ENCODE measurements around the gene BICD1.
"Not testable (repeated sequence)": the region's sequence is repeated elsewhere in the genome, so short reads cannot be mapped to it uniquely, and the experiment has no call there.

BICD1 gene

DNA sequence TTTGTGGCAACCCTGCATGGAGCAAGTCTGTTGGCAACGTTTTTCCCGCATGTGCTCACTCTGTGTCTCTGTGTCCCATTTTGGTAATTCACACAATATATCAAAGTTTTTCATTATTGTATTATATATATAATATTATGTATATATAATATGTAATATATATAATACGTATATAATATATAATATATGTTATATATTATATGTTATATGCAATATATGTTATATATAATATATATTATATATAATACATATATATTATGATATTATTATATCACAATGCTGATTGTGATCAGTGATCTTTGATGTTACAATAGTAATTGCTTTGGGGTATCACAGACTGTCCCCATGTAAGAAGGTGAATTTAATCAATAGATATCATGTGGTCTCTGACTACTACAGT lies 84.8 kb downstream of the BICD1 start:
- no peak for DNase-seq (ENCODE audit: low read depth in 2 of 2)

GRCh38 chr12:32196250-32197198 lies 89.9 kb downstream of the BICD1 start:
- no peak for DNase-seq (ENCODE audit: low read depth in 2 of 2)

- no peak for DNase-seq (ENCODE audit: low read depth in 2 of 2)
These were observed 90.8 kb downstream of the BICD1 start for GRCh38 chr12:32197421-32197820.

DNA sequence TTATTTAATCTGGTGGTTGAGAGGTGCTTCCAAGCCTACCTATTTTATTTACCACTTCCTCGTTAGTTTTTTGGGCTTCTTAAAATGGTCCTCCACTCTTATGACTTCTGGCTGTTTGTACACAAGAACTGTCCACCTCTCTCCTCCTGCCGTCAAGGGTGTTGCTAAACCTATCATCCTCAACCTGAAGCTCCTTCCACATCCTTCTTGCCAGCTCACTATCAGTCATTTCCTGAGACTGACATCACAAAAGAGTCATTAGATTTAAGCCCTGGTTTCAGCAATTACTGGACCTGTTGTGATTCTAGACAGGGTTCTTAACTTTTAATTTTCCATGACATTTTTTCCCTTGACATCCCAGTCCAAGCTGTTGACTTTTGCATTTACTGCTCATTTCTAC lies 91.9 kb downstream of the BICD1 start:
- no peak for DNase-seq (ENCODE audit: low read depth in 2 of 2)

DNA sequence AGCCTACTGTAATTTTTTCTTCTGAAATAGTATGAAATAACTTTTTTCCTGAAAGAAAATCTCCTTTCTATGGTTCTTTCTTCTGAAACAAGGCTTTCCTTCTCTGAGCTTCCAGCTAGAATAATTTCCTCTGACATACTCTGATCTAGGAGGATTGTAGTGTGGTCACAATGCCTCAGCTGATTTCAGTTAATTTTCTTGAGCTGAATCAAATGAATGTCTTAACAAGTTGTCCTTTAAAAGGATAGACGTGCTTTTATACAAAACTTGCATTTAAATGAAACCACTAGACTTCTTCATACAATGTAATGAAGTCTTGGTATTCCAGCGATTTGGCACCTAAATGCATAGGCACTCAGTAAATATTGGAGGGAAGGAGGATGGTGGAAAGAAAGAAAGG lies 94.4 kb downstream of the BICD1 start:
- no peak for DNase-seq (ENCODE audit: low read depth in 2 of 2)

DNA sequence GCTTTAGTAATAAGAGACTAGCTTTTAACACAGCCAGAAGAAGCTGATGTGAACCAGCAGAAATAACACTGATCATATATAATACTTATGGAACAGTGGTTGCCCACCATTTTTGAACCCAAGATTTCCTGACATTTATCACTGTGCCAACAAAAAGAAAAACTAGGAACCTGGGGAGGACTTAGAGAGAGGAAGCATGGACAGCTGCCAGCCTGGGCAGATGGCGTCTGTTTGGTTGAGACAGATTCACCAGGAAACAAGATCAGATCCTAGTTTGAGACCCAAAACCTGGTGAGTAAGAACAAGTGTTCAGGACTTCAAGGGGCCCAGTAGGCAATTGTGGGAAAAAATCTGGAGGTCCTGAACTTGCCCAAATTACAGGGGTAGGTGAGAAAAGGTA lies 95.3 kb downstream of the BICD1 start:
- no peak for DNase-seq (ENCODE audit: low read depth in 2 of 2)

GRCh38 chr12:32205731-32206130 lies 99.1 kb downstream of the BICD1 start:
- DNase-seq (ENCODE audit: low read depth in 2 of 2) = no peak

DNA sequence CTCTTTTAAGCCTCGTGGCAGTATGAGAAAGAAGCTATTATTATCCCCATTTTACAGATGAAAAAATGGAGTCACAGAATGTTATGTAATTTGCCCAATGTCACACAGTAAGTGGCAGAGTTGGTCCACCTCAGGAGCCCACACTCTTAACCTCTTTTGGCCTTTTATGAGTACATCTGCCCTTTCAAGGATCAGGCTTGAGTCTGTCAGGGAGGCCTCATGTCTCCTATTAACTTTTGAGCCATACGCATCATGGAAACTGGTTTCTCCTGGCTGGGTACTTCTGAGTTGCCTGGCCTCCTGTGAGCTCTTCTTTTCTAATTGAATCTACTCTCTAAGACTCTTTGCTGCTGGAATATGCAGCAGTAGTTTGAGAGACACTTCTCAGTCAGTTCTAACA lies 101.7 kb downstream of the BICD1 start:
- DNase-seq (ENCODE audit: low read depth in 2 of 2) = no peak

DNA sequence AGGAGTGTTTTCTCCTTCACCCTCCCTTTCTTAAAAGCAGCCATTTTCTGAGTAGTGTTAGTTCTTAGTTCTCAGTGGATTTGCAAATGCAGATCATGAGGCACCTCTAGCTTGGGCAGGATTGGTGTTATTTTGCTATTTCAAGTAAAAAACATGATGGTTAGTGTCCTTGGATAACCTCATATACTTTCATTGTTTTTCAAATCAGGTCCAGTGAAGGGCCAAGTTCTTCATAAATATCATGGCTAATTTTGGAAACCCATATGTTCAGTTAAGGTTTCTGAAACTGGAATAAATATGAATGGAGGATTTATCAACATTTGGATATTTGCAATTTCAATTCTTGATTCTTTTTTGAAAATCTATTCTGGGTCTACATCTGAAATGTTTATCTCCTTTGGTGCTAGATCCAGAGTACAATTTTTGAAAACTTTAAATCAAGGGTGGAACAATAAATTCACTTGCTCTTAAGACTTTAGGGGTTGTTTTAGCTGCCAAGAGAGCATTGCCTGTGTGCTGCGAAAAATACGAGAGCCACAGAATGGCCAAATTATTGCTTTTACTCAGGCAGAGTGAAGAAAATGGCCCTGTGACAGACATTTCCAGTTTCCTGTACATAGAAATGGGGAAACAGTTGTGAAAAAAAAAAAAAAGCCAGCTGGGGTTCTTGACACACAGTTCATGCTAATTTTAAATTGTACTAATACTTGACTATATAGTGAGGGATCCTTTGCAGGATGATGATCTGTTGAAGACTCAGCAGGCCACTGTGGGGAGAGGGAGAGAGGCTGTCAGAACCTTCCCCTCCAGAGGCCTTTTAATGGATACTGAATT lies 104.6 kb downstream of the BICD1 start:
- DNase-seq (ENCODE audit: low read depth in 2 of 2) = no peak

DNA sequence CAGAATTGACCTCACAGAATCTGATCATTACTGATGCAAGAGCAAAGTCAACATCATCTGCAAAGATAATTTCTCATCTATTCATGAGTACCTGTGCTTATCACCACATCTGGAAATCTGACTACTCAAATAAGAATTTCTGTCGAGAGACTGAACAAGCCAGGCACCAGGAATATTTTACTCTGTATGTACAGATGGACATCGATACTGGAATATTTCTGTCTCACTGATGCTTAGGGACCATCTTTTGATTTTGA lies 105.2 kb downstream of the BICD1 start:
- DNase-seq (ENCODE audit: low read depth in 2 of 2) = no peak

GRCh38 chr12:32214723-32215122 lies 108.1 kb downstream of the BICD1 start:
- no peak for DNase-seq (ENCODE audit: low read depth in 2 of 2)

DNA sequence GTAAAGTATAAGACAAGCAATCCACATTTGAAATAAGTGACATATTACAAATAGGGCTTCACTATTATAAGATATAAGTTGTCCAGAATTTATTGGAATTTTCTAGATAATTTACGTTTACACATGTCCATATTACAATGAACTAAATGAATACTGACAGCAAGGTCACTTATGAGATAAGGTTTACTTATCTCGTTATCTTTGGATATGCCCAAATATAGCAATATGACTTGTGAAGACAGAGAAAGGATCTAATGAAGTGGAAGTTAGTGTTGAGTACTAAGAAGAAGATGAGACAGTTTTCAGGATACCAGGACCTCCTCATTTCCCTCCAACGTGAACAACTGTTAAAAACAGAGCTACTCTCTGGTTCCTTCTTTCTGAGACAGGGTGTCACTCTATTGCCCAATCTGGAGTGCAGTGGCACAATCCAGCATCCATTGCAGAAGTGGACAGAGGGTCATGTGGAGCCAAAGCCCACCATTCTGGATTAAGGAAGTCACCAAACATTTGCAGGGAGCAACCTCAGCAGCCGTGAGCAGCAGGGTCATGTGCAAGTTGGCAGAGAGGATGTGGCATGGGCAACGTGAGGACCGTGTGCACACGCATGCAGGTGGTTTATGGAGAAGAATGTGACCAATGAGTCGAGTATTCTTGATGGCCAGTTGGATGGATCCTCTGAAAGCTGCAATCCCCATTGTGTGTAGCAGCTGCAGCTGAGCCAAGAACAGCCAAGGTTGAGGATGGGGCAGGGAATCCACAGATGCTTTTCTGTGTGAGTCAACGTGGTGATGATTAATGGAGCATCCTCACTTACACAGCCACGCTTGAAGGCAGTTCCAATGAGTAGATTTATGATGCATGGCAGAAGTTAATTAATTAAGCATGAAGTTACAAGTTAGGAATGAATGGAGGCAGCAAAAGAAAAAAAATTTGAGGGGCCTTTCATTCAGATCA lies 111.0 kb downstream of the BICD1 start:
- no peak for DNase-seq (ENCODE audit: low read depth in 2 of 2)

DNA sequence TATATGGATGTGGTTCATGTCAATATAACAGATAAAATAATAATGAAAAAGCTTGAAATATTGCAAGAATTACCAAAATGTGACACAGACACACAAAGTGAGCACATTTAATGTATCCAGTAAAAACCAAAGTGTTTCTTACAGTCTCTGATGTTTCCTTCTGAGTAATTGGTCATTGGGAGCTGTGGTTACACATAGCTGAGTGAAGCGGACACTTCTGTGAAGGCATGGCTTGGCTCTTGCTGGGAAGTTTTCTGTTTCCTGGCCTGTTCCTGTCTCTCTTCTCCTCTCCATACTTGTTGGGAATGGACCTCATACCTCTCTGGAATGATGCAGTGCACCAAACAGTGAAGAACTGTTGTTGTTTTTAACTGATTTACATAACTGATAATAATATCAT lies 117.3 kb downstream of the BICD1 start:
- DNase-seq (ENCODE audit: low read depth in 2 of 2) = no peak

DNA sequence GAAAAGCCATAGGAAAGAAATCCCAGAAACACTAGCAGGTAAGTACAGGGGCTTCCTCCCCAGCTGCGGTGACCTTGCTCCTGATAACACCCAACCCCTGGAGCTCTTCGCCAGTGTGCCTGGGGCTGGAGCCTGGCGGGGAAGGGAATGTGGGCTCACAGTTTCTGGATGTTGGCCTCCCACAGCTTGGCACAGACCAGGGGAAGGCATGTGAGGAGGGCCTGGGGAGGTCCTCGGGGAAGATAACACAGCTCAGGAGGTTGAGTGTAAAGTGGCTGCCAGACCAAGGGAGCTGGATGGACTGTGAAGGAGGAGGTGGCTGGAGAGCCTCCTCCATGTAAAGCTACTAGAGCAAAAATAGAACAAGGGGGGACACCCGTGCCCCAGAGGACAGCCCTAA lies 120.1 kb downstream of the BICD1 start:
- no peak for DNase-seq (ENCODE audit: low read depth in 2 of 2)

- DNase-seq (ENCODE audit: low read depth in 2 of 2) = no peak
These were observed 123.4 kb downstream of the BICD1 start for GRCh38 chr12:32229971-32230612.

GRCh38 chr12:32230613-32230993 lies 124.0 kb downstream of the BICD1 start:
- no peak for DNase-seq (ENCODE audit: low read depth in 2 of 2)

DNA sequence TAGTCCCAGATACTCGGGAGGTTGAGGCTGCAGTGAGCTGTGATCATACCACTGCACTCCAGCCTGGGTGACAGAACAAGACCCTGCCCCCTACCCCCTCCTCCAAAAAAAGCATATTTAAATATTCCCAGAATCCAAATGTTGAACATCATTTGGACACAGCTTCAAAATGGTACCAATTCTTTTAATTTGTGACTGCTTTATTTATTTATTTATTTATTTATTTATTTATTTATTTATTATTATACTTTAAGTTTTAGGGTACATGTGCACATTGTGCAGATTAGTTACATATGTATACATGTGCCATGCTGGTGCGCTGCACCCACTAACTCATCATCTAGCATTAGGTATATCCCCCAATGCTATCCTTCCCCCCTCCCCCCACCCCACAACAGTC lies 124.7 kb downstream of the BICD1 start:
- DNase-seq (ENCODE audit: low read depth in 2 of 2) = not testable (repeated sequence)

DNA sequence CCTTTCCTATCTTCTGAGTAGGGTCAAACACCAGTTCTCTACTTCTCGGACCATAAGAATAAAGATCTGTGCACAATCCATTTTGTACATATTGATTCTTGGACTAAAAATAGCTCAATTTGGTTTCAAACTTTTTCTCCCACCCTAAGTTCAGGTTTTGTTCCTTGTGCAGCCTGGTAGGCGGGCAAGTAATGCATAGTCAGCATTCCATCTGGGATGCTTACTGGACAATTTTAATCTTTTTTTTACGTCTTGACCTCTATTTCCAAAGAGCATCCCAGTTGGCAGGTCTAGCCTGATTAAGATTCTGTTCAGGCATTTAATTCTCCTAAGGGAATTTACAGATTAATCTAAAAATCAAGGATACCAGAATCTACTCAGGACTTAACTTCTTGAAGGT lies 126.9 kb downstream of the BICD1 start:
- DNase-seq (ENCODE audit: low read depth in 2 of 2) = no peak

DNA sequence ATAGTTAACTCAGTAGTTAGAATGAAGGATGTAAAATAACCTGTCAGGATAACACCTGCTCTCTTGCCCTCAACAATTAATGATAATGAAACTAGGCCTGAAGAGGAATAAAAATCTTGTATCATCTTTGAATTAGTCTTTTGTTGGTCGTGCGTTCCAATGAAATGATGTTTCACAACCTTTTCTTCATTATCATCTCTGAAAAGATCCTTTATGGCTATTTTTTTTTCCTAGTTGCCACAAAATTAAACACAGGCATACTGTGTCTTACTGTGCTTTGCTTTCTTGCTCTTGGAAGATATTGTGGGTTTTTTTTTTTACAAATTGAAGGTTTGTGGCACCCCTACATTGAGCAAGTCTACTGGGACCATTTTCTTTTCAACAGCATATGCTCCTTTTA lies 128.6 kb downstream of the BICD1 start:
- DNase-seq (ENCODE audit: low read depth in 2 of 2) = no peak

DNA sequence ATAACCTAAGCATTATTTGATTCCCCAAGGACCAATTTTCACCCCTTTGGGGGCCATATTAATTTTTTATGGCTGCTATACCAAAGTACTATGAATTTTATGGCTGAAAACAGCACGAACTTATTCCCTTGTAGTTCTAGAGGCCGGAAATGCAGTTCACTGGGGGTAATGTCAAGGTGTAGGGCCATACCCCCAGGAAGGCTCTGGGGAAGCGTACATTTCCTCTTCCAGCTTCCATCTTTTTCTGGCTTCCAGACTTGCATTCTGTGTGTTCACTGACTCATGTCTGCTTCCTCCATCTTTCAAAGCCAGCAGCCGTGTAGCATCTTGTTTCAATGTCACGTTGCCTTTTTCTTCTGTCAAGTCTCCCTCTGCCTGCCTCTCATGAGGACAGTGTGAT lies 133.5 kb downstream of the BICD1 start:
- no peak for DNase-seq (ENCODE audit: low read depth in 2 of 2)

GRCh38 chr12:32240831-32241230 lies 134.2 kb downstream of the BICD1 start:
- DNase-seq (ENCODE audit: low read depth in 2 of 2) = no peak

DNA sequence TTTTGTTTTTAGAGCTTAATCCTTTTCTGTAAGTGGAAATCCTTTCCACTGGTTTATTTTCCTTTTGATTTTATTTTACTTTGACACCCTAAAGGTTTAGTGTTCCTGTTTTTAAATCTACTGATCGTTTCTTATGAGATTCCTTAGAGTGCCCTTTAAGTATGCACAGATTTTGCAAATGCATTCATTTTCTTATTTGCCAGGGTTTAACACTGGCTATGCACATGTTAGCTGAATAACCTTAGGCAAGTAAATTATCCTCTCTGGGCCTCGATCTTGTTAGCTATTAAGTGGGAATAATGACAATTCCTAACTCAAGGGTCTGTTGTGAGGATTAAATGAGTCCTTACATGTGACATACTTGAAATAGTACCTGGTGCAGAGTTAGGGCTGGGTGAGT lies 136.0 kb downstream of the BICD1 start:
- DNase-seq (ENCODE audit: low read depth in 2 of 2) = no peak
